ENCODE data around the gene ACOD1. TPM values are rescaled to one million over a fixed set of nuclear protein-coding genes. Genes with fewer than 3 reads are reported as not detected.

ACOD1 gene
- total and polyA plus RNA-seq, 8 donors: 0.05 TPM; not detected in 7

DNA sequence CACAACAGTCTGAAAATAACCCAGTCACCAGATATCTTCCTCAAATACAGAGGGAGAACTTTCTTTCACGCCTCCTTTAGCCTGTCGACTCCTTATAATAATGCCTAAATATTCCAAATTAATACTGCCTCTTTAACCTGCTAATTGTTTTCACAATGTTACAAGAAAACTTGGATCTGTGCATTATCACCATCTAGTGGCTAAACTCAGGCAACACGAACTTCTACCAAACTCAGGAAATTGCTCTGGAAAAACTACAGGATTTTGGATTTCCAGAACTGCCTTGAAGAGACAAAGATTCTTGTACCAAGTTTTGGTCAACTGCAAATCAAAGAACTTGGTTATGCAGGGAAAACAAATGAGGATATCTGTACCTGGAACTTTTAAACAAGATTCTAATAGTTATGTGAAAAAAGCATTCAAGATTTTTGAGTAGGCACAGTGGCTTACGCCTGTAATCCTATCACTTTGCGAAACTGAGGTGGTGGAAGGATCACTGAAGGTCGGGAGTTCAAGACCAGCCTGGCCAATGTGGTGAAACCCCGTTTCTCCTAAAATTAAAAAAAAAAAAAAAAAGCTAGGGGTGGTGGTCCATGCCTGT is 54.4 kb downstream of the ACOD1 start:
- no peak overlapping the region for H3K4me3 ChIP-seq
- H3K27ac ChIP-seq: peak overlapping the region in 2 of 5 donors; percentile 0 to 45
- TF ChIP-seq, protein P1, sequence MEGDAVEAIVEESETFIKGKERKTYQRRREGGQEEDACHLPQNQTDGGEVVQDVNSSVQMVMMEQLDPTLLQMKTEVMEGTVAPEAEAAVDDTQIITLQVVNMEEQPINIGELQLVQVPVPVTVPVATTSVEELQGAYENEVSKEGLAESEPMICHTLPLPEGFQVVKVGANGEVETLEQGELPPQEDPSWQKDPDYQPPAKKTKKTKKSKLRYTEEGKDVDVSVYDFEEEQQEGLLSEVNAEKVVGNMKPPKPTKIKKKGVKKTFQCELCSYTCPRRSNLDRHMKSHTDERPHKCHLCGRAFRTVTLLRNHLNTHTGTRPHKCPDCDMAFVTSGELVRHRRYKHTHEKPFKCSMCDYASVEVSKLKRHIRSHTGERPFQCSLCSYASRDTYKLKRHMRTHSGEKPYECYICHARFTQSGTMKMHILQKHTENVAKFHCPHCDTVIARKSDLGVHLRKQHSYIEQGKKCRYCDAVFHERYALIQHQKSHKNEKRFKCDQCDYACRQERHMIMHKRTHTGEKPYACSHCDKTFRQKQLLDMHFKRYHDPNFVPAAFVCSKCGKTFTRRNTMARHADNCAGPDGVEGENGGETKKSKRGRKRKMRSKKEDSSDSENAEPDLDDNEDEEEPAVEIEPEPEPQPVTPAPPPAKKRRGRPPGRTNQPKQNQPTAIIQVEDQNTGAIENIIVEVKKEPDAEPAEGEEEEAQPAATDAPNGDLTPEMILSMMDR (IDR thresholded peaks at IDR 0.05): peak in 4 of 7 experiments; percentile 40 to 52 (median 47)
- no peak for TF ChIP-seq POLR2A (IDR thresholded peaks at IDR 0.05)
- WGBS, 5 donors: 52 to 63% (median 57%) methylated on average over 7 of the region's 7 CpGs
- H3K27me3 ChIP-seq: no peaks in the 10 kb centered on the region
- H3K36me3 ChIP-seq: peaks cover 0 to 62% (median 58%) of the 10 kb centered on the region in 4 donors
- DNase-seq: peak in 1 of 2 donors; percentile 51
- intact Hi-C loops (cut with DNase I; ENCODE audit: low total_unique reads): no loop called here
- H3K4me1 ChIP-seq: peaks cover 0 to 71% (median 37%) of the 10 kb centered on the region in 4 donors
- no peaks in the 10 kb centered on the region for H3K9me3 ChIP-seq

Other genes starting within 250 kb of the ACOD1 start
- gene KCTD12, start 62.1 kb upstream of the ACOD1 start, total RNA-seq: 100 to 1,000 TPM in 1 of 5 donors, 10 to 100 TPM in 4; 13.3 to 115 (median 63.6) TPM
- 10 to 100 TPM in 2 of 3 donors, 1 to 10 TPM in 1; 9.5 to 18.6 (median 18.6) TPM for gene KCTD12, start 62.1 kb upstream of the ACOD1 start, polyA plus RNA-seq
- gene CLN5, start 43.6 kb downstream of the ACOD1 start, total RNA-seq: 10 to 100 TPM in 4 of 5 donors, under 1 TPM in 1; under 0.01 to 84.3 (median 22.9) TPM
- 10 to 100 TPM in 1 of 3 donors, 1 to 10 TPM in 2; 8.4 to 15.0 (median 9.8) TPM for gene CLN5, start 43.6 kb downstream of the ACOD1 start, polyA plus RNA-seq
- gene FBXL3, start 78.6 kb downstream of the ACOD1 start, total RNA-seq: 10 to 100 TPM; 14.7 to 91.4 (median 48.4) TPM
- gene FBXL3, start 78.6 kb downstream of the ACOD1 start, polyA plus RNA-seq: 10 to 100 TPM; 12.7 to 21.2 (median 16.4) TPM